Measurements from ENCODE around the gene RNF157.

The RNF157 gene

GRCh38 chr17:76092526-76093413 lies 147.5 kb downstream of the RNF157 start:
- no peak overlapping the region for H3K4me3 ChIP-seq (ENCODE audit: control insufficient read depth, low read depth, low read length)
- TF ChIP-seq CTCF (IDR thresholded peaks at IDR 0.05; ENCODE audit: control insufficient read depth, insufficient read depth, low read depth, low read length, missing control alignments): no peak
- DNase-seq (ENCODE audit: low read depth): no peak
